Activated B cell treated with CpG ODN at 0.5 μM for 24 hours (primary cell): Measurements from ENCODE around the gene POU6F1. TPM values are rescaled to one million over a fixed set of nuclear protein-coding genes. Genes with fewer than 3 reads are reported as not detected.

Experiments
- ATAC-seq: fragments of 200-7000 bp; cut with Tn5 transposase; one replicate; pipeline ENCODE4 v1.10.0; 2021; ENCODE audit warnings: low read depth, mild to moderate bottlenecking, moderate library complexity
- CTCF ChIA-PET: fragments of 350-600 bp; sonication (Branson Sonifier 250); formaldehyde crosslinking; loops from one replicate; lab custom pipeline; 2021; ENCODE audit warnings: antibody characterized with exemption; lab: Charles Lee
- POLR2A ChIA-PET: fragments of 350-600 bp; sonication (Branson Sonifier 250); formaldehyde crosslinking; loops from one replicate; lab custom pipeline; 2021; ENCODE audit warnings: antibody characterized with exemption; lab: Charles Lee
- DNase-seq: peaks from one replicate; pipeline ENCODE4 v3.0.0; 2022
- H3K27ac Mint-ChIP-seq: one replicate; pipeline ENCODE4 v1.8.0; 2020; ENCODE audit warnings: mixed read lengths
- H3K27me3 Mint-ChIP-seq: one replicate; pipeline ENCODE4 v1.8.0; 2021; ENCODE audit warnings: mixed read lengths
- H3K36me3 Mint-ChIP-seq: one replicate; pipeline ENCODE4 v1.8.0; 2021; ENCODE audit warnings: low read depth, mixed read lengths
- H3K4me1 Mint-ChIP-seq: one replicate; pipeline ENCODE4 v1.8.0; 2021; ENCODE audit warnings: mixed read lengths
- H3K4me3 Mint-ChIP-seq: one replicate; pipeline ENCODE4 v1.8.0; 2020; ENCODE audit warnings: mild to moderate bottlenecking, mixed read lengths
- H3K9me3 Mint-ChIP-seq: one replicate; pipeline ENCODE4 v1.8.0; 2020; ENCODE audit warnings: mixed read lengths
- intact Hi-C: fragments of 100-400 bp; cut with micrococcal nuclease; formaldehyde crosslinking; loops from one replicate; pipeline ENCODE4 v1.15.1; 2024
- total RNA-seq: library from RNA; stranded (reverse); gene quantifications from 2 replicates; pipeline ENCODE4 v1.2.3, GENCODE V29; 2022
- TF ChIP-seq, protein P1 (sequence below): fragments of 200-600 bp; IDR thresholded peaks from one replicate; pipeline ENCODE4 v1.8.0; 2022; ENCODE audit warnings: antibody characterized with exemption, mild to moderate bottlenecking

The POU6F1 gene
- total RNA-seq, 1 donor from 2014 or later, result 26.2 TPM

DNA sequence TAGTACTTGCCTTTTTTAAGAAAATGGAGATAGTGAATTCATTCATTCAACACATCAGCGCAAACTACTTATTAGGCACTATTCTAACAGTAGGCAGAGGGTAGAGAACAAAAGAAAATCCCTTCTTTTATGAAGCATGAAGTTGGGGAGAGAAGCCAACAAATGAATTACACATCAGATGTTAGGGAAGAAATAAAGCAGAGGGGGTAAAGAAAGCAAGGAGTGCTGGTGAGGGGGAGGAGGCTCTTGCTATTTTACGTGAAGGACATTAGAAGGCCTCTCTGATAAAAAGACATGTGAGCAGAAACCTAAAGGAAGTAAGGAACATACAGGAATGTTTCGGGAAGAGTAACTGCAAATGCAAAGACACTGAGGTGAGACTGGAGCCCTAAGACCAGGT is 67.1 kb downstream of the POU6F1 start:
- Mint-ChIP-seq H3K4me1 (peaks cover 19% of the 10 kb centered on the region), H3K27me3 (no peaks in the 10 kb centered on the region), H3K9me3 (no peaks in the 10 kb centered on the region), H3K36me3 (peaks cover 7% of the 10 kb centered on the region), H3K27ac (no peak overlapping the region), H3K4me3 (no peak overlapping the region)
- ChIA-PET CTCF (no interaction called here), POLR2A (no interaction called here)
- ATAC-seq (no peak), DNase-seq (no peak)
- intact Hi-C loops, result no loop called here
- TF ChIP-seq, protein P1, sequence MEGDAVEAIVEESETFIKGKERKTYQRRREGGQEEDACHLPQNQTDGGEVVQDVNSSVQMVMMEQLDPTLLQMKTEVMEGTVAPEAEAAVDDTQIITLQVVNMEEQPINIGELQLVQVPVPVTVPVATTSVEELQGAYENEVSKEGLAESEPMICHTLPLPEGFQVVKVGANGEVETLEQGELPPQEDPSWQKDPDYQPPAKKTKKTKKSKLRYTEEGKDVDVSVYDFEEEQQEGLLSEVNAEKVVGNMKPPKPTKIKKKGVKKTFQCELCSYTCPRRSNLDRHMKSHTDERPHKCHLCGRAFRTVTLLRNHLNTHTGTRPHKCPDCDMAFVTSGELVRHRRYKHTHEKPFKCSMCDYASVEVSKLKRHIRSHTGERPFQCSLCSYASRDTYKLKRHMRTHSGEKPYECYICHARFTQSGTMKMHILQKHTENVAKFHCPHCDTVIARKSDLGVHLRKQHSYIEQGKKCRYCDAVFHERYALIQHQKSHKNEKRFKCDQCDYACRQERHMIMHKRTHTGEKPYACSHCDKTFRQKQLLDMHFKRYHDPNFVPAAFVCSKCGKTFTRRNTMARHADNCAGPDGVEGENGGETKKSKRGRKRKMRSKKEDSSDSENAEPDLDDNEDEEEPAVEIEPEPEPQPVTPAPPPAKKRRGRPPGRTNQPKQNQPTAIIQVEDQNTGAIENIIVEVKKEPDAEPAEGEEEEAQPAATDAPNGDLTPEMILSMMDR, result no peak

GRCh38 chr12:51147309-51147708 is 70.6 kb downstream of the POU6F1 start:
- TF ChIP-seq, protein P1, result no peak
- ChIA-PET CTCF (no interaction called here), POLR2A (no interaction called here)
- DNase-seq, result no peak
- H3K4me3 Mint-ChIP-seq, result no peak overlapping the region
- no peak for ATAC-seq
- peaks cover 15% of the 10 kb centered on the region for H3K36me3 Mint-ChIP-seq
- no peak overlapping the region for H3K27ac Mint-ChIP-seq
- no peaks in the 10 kb centered on the region for H3K27me3 Mint-ChIP-seq
- H3K9me3 Mint-ChIP-seq, result no peaks in the 10 kb centered on the region
- H3K4me1 Mint-ChIP-seq, result peaks cover 15% of the 10 kb centered on the region
- intact Hi-C loops, result no loop called here

DNA sequence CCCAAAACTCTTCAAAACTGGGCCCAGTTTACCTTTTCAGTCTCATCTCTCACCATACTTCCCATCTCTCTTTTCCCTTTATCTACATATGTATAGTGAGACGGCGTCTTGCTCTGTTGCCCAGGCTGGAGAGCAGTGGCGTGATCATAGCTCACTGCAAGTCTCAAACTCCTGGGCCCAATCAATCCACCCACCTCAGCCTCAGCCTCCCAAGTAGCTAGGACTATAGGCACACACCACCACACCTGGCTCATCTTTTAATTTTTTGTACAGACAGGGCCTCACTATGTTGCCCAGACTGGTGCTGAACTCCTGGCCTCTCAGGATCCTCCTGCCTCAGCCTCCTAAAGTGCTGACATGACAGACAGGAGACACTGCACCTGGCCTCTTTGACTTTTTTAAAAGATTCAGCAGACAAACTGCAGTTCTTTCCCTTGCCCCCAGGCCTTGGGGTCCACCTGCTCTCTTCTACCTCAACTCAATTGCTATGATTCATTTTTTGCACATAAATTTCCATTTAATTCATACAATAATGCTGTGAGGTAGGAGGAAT is 78.5 kb downstream of the POU6F1 start:
- intact Hi-C loops, result no loop called here
- H3K4me3 Mint-ChIP-seq, result no peak overlapping the region

More for the DNA sequence above, 78.5 kb downstream of the POU6F1 start:
- Mint-ChIP-seq H3K4me1 (no peaks in the 10 kb centered on the region), H3K36me3 (peaks cover 25% of the 10 kb centered on the region), H3K27me3 (no peaks in the 10 kb centered on the region), H3K9me3 (no peaks in the 10 kb centered on the region), H3K27ac (no peak overlapping the region)
- DNase-seq (no peak), ATAC-seq (no peak)
- CTCF ChIA-PET, result no interaction called here
- TF ChIP-seq, protein P1, result no peak
- POLR2A ChIA-PET, result no interaction called here

Other genes starting within 250 kb of the POU6F1 start
- gene SLC11A2, start 191.7 kb downstream of the POU6F1 start, total RNA-seq, result 32.3 and 44.6 TPM in 2 replicates
- 82.8 and 92.0 TPM in 2 replicates for gene LETMD1, start 169.7 kb downstream of the POU6F1 start, total RNA-seq
- 16.9 and 17.7 TPM in 2 replicates for gene CSRNP2, start 134.5 kb downstream of the POU6F1 start, total RNA-seq
- gene TFCP2, start 44.9 kb downstream of the POU6F1 start, total RNA-seq, result 34.9 and 36.7 TPM in 2 replicates
- gene DAZAP2, start 20.8 kb upstream of the POU6F1 start, total RNA-seq, result 209 and 214 TPM in 2 replicates
- gene SMAGP, start 52.4 kb upstream of the POU6F1 start, total RNA-seq, result 11.4 and 11.5 TPM in 2 replicates
- gene BIN2, start 106.1 kb upstream of the POU6F1 start, total RNA-seq, result 22.2 and 25.6 TPM in 2 replicates
- not detected in 2 replicates for gene CELA1, start 128.6 kb upstream of the POU6F1 start, total RNA-seq
- 23.8 and 24.4 TPM in 2 replicates for gene GALNT6, start 173.3 kb upstream of the POU6F1 start, total RNA-seq
- 5.2 and 5.8 TPM in 2 replicates for gene SLC4A8, start 206.8 kb upstream of the POU6F1 start, total RNA-seq